Breast epithelium (tissue), 3 donors: ENCODE data around the gene CCDC187.

ENCODE experiments used
- POLR2A ChIP-seq: fragments of 450-650 bp; IDR thresholded peaks from one replicate; pipeline ENCODE4 v1.6.1; 2016; ENCODE audit warnings: antibody characterized with exemption, mild to moderate bottlenecking, moderate library complexity
- TF ChIP-seq, protein P1 (sequence below), 3 donors: fragments of 450-650 bp; IDR thresholded peaks; one replicate each; pipeline ENCODE4 v1.5.1; 2016 to 2017; ENCODE audit warnings: antibody characterized with exemption in 3 of 3, mild to moderate bottlenecking in 3 of 3, moderate library complexity in 3 of 3

DNA sequence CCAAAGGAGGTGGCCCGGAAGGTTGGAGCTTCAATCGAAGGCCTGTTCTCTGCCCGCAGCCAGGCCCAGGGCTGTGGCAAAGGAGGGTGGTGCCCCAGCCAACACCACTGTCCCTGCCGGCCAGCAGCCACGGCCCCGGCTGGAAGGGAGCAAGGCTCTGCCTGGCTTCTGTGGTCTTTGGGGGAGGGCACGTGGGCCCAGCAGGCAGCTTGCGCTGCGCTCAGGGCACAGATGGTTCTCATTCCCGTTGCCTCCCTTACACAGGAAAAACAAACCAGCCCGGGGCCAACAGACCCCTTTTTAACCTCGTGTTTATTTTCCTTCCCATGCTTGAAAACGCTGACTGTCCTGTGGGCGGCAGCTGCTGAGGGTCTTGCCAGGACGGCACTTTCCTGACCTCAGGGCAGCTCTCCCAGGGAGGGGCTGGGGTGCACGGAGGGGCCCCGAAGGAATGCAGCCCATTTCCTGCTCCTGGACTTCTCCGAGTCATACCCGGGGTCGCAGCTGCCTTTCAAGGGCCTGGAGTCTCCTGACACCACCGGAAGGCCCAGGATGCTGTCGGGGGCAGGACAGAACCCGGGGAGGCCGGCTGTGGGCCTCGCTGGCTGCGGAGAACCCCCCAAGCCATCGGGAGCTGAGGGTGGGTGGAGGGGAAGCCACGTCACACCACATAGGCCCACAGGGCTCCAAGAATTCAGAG lies 22.3 kb upstream of the CCDC187 start:
- no peak for TF ChIP-seq POLR2A
- TF ChIP-seq, protein P1, sequence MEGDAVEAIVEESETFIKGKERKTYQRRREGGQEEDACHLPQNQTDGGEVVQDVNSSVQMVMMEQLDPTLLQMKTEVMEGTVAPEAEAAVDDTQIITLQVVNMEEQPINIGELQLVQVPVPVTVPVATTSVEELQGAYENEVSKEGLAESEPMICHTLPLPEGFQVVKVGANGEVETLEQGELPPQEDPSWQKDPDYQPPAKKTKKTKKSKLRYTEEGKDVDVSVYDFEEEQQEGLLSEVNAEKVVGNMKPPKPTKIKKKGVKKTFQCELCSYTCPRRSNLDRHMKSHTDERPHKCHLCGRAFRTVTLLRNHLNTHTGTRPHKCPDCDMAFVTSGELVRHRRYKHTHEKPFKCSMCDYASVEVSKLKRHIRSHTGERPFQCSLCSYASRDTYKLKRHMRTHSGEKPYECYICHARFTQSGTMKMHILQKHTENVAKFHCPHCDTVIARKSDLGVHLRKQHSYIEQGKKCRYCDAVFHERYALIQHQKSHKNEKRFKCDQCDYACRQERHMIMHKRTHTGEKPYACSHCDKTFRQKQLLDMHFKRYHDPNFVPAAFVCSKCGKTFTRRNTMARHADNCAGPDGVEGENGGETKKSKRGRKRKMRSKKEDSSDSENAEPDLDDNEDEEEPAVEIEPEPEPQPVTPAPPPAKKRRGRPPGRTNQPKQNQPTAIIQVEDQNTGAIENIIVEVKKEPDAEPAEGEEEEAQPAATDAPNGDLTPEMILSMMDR (IDR thresholded peaks at IDR 0.05) = no peak
